ENCODE results near the gene TIA1.

- TF ChIP-seq POLR2AphosphoS5 (IDR thresholded peaks at IDR 0.05; ENCODE audit: borderline replicate concordance, low read depth, low read length) (peak; percentile 92), EZH2 (IDR thresholded peaks at IDR 0.05) (no peak)
These were observed at the start of gene TIA1 for GRCh38 chr2:70248181-70248847.

All from SK-N-MC (cell line).